ENCODE results near the gene WDR74. TPM values are rescaled to one million over a fixed set of nuclear protein-coding genes. Genes with fewer than 3 reads are reported as not detected.

WDR74 gene
- total RNA-seq, 1 donor from 2014 or later = 42.2 TPM

DNA sequence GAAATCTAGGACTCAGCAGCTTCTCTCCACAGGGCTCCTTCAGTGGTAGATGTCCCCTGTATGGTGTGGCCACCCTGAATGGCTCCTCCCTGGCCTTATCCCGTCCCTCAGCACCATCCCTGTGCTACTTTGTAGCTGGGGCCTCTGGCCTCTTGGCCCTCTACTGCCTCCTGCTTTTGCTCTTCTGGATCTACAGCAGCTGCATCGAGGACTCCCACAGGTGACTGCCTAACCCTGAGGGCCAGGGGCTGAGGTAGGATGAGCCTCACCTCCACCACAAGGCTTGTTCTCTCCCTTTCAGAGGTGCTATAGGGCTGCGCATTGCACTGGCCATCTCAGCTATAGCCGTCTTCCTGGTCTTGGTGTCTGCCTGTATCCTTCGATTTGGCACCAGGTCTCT is 50.4 kb downstream of the WDR74 start:
- H3K4me1 Mint-ChIP-seq (ENCODE audit: unreplicated experiment) = peaks cover 24% of the 10 kb centered on the region
- H3K9me3 Mint-ChIP-seq (ENCODE audit: unreplicated experiment) = no peaks in the 10 kb centered on the region
- peaks cover 12% of the 10 kb centered on the region for H3K27me3 Mint-ChIP-seq (ENCODE audit: unreplicated experiment)
- TF ChIP-seq, protein P1, sequence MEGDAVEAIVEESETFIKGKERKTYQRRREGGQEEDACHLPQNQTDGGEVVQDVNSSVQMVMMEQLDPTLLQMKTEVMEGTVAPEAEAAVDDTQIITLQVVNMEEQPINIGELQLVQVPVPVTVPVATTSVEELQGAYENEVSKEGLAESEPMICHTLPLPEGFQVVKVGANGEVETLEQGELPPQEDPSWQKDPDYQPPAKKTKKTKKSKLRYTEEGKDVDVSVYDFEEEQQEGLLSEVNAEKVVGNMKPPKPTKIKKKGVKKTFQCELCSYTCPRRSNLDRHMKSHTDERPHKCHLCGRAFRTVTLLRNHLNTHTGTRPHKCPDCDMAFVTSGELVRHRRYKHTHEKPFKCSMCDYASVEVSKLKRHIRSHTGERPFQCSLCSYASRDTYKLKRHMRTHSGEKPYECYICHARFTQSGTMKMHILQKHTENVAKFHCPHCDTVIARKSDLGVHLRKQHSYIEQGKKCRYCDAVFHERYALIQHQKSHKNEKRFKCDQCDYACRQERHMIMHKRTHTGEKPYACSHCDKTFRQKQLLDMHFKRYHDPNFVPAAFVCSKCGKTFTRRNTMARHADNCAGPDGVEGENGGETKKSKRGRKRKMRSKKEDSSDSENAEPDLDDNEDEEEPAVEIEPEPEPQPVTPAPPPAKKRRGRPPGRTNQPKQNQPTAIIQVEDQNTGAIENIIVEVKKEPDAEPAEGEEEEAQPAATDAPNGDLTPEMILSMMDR (IDR thresholded peaks at IDR 0.05; ENCODE audit: unreplicated experiment) = no peak
- H3K4me3 Mint-ChIP-seq (ENCODE audit: unreplicated experiment) = peak overlapping the region; percentile 71
- no peak for DNase-seq (ENCODE audit: low spot score)
- H3K36me3 Mint-ChIP-seq (ENCODE audit: low read depth, unreplicated experiment) = peaks cover 21% of the 10 kb centered on the region
- H3K27ac Mint-ChIP-seq (ENCODE audit: unreplicated experiment) = no peak overlapping the region

DNA sequence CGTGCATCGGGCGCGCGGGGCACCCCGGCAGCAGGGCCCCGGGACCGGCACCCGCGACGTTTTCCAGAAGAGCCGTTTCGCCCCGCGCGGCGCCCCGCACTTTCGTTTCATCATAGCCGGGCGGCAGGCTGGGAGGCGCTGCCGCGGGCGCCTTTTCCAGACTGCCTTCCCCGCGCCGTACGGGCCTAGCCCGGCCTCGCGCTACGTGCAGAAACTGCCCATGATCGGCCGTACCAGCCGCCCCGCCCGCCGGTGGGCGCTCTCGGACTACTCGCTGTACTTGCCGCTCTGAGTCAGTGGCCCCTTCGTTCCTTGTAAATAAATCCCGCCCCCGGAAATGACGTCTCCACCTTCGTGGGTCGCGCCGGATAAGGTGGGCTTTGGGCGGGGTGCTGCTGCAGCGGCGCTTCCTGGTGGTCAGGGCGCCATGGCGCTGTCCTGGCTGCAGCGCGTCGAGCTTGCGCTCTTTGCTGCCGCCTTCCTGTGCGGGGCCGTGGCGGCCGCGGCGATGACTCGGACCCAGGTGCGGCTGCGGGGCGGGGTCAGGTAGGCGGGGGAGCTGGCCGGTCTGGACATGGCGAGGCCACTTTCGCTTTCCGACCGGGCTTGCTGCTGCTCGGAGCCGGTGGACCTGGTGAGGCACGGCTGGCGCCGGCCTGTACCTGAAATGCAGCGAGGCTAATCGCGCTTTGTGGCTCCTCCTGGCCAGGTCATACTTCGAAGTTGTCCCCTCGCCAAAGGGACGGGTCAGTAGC is 52.2 kb downstream of the WDR74 start, which contains the start of gene TMEM179B:
Gene TMEM179B, plus strand, starts transcription at position 398 of the 755 bp plus-strand sequence. Its CDS starts 30 bp downstream, at position 428.
- H3K4me3 Mint-ChIP-seq (ENCODE audit: unreplicated experiment) = peak within 1 kb of the TSS; percentile 93
- TF ChIP-seq, protein P1 (IDR thresholded peaks at IDR 0.05; ENCODE audit: unreplicated experiment) = peak; percentile 9
- peaks cover 24% of the 10 kb centered on the region for H3K36me3 Mint-ChIP-seq (ENCODE audit: low read depth, unreplicated experiment)

DNA sequence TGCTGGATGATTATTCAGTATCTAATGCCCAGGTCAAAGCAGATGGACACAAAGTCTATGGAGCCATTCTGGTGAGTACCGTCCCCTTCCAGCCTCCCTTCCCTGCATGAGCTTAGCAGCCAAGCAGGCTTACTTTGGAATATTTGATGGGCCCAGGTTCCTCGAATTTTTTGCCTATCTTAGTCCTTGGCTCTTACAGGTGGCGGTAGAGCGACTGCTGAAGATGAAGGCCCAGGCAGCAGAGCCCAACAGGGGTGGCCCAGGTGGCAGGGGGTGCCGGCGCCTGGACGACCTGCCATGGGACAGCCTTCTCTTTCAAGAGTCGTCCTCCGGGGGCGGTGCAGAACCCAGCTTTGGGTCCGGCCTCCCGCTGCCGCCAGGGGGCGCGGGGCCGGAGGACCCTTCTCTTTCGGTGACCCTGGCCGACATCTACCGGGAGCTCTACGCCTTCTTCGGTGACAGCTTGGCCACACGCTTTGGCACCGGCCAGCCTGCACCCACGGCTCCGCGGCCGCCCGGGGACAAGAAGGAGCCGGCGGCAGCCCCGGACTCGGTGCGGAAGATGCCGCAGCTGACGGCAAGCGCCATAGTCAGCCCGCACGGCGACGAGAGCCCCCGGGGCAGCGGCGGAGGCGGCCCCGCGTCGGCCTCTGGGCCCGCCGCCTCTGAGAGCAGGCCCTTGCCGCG is 52.9 kb downstream of the WDR74 start:
- Mint-ChIP-seq H3K4me3 (ENCODE audit: unreplicated experiment) (peak overlapping the region; percentile 83), H3K27me3 (ENCODE audit: unreplicated experiment) (peaks cover 5% of the 10 kb centered on the region), H3K9me3 (ENCODE audit: unreplicated experiment) (no peaks in the 10 kb centered on the region), H3K27ac (ENCODE audit: unreplicated experiment) (peak overlapping the region; percentile 24), H3K36me3 (ENCODE audit: low read depth, unreplicated experiment) (peaks cover 24% of the 10 kb centered on the region), H3K4me1 (ENCODE audit: unreplicated experiment) (peaks cover 16% of the 10 kb centered on the region)
- peak; percentile 95 for DNase-seq (ENCODE audit: low spot score)
- TF ChIP-seq, protein P1 (IDR thresholded peaks at IDR 0.05; ENCODE audit: unreplicated experiment) = peak; percentile 99

More for the DNA sequence above, 52.2 kb downstream of the WDR74 start, which contains the start of gene TMEM179B:
- peak within 1 kb of the TSS; percentile 89 for H3K27ac Mint-ChIP-seq (ENCODE audit: unreplicated experiment)
- peaks cover 20% of the 10 kb centered on the region for H3K4me1 Mint-ChIP-seq (ENCODE audit: unreplicated experiment)
- H3K27me3 Mint-ChIP-seq (ENCODE audit: unreplicated experiment) = peaks cover 8% of the 10 kb centered on the region
- no peaks in the 10 kb centered on the region for H3K9me3 Mint-ChIP-seq (ENCODE audit: unreplicated experiment)
- DNase-seq (ENCODE audit: low spot score) = peak; percentile 91

Small RNAs within 50 kb of the gene (microRNA-seq; reads per million reads assigned to microRNA genes)
- gene MIR6514 (ENCODE audit: unreplicated experiment) (1.7 reads per million, percentile 25 among the genes with 10 or more reads in this experiment), gene MIR6748 (ENCODE audit: unreplicated experiment) (0.21 reads per million)

Other genes with a start within 250 kb of the WDR74 start
- gene TUT1, start 248.1 kb downstream of the WDR74 start, total RNA-seq (ENCODE audit: unreplicated experiment) = 21.2 TPM
- 157 TPM for gene MTA2, start 237.7 kb downstream of the WDR74 start, total RNA-seq (ENCODE audit: unreplicated experiment)
- gene EML3, start 226.8 kb downstream of the WDR74 start, total RNA-seq (ENCODE audit: unreplicated experiment) = 98.6 TPM
- gene ROM1, start 226.3 kb downstream of the WDR74 start, total RNA-seq (ENCODE audit: unreplicated experiment) = 2.1 TPM
- gene B3GAT3, start 217.6 kb downstream of the WDR74 start, total RNA-seq (ENCODE audit: unreplicated experiment) = 32.8 TPM
- 383 TPM for gene GANAB, start 193.0 kb downstream of the WDR74 start, total RNA-seq (ENCODE audit: unreplicated experiment)
- gene INTS5, start 186.3 kb downstream of the WDR74 start, total RNA-seq (ENCODE audit: unreplicated experiment) = 24.8 TPM
- gene C11orf98, start 174.4 kb downstream of the WDR74 start, total RNA-seq (ENCODE audit: unreplicated experiment) = 60.1 TPM
- gene CSKMT, start 174.3 kb downstream of the WDR74 start, total RNA-seq (ENCODE audit: unreplicated experiment) = 8.7 TPM
- gene UQCC3, start 167.9 kb downstream of the WDR74 start, total RNA-seq (ENCODE audit: unreplicated experiment) = 4.7 TPM
- 11.2 TPM for gene LBHD1, start 167.3 kb downstream of the WDR74 start, total RNA-seq (ENCODE audit: unreplicated experiment)
- gene UBXN1, start 160.5 kb downstream of the WDR74 start, total RNA-seq (ENCODE audit: unreplicated experiment) = 137 TPM
- gene LRRN4CL, start 150.1 kb downstream of the WDR74 start, total RNA-seq (ENCODE audit: unreplicated experiment) = 0.44 TPM
- gene BSCL2, start 132.2 kb downstream of the WDR74 start, total RNA-seq (ENCODE audit: unreplicated experiment) = 53.6 TPM
- 1.1 TPM for gene GNG3, start 131.9 kb downstream of the WDR74 start, total RNA-seq (ENCODE audit: unreplicated experiment)
- 43.6 TPM for gene HNRNPUL2, start 112.1 kb downstream of the WDR74 start, total RNA-seq (ENCODE audit: unreplicated experiment)
- 38.1 TPM for gene TTC9C, start 111.1 kb downstream of the WDR74 start, total RNA-seq (ENCODE audit: unreplicated experiment)
- gene ZBTB3, start 85.4 kb downstream of the WDR74 start, total RNA-seq (ENCODE audit: unreplicated experiment) = 12.7 TPM
- 93.6 TPM for gene POLR2G, start 78.0 kb downstream of the WDR74 start, total RNA-seq (ENCODE audit: unreplicated experiment)
- 31.0 TPM for gene TAF6L, start 68.2 kb downstream of the WDR74 start, total RNA-seq (ENCODE audit: unreplicated experiment)
- gene TMEM179B, start 52.2 kb downstream of the WDR74 start, total RNA-seq (ENCODE audit: unreplicated experiment) = 26.7 TPM
- gene TMEM223, start 47.6 kb downstream of the WDR74 start, total RNA-seq (ENCODE audit: unreplicated experiment) = 13.9 TPM
- 50.8 TPM for gene NXF1, start 34.1 kb downstream of the WDR74 start, total RNA-seq (ENCODE audit: unreplicated experiment)
- 37.9 TPM for gene STX5, start 7.5 kb downstream of the WDR74 start, total RNA-seq (ENCODE audit: unreplicated experiment)
- gene TEX54, start 6.7 kb downstream of the WDR74 start, total RNA-seq (ENCODE audit: unreplicated experiment) = not detected
- gene SLC3A2, start 41.3 kb upstream of the WDR74 start, total RNA-seq (ENCODE audit: unreplicated experiment) = 147 TPM
- gene CHRM1, start 81.8 kb upstream of the WDR74 start, total RNA-seq (ENCODE audit: unreplicated experiment) = not detected
- not detected for gene SLC22A6, start 145.4 kb upstream of the WDR74 start, total RNA-seq (ENCODE audit: unreplicated experiment)
- not detected for gene SLC22A8, start 176.3 kb upstream of the WDR74 start, total RNA-seq (ENCODE audit: unreplicated experiment)

All from endothelial cell (in vitro differentiated cells).